ENCODE measurements around the gene RPS6KA2.

GRCh38 chr6:166558156-166559005, 68.7 kb downstream of the RPS6KA2 start:
- TF ChIP-seq CTCF (IDR thresholded peaks at IDR 0.05) (no peak), POLR2A (IDR thresholded peaks at IDR 0.05) (no peak)
